HG02571 (cell line): ENCODE measurements around the gene HERPUD1.

ENCODE experiments used
- ATAC-seq: cut with Tn5 transposase; IDR thresholded peaks from one replicate; pipeline ENCODE4 v1.9.1; 2021; ENCODE audit warnings: mild to moderate bottlenecking, moderate library complexity; ENCODE audit not compliant: unreplicated experiment

HERPUD1 gene

DNA sequence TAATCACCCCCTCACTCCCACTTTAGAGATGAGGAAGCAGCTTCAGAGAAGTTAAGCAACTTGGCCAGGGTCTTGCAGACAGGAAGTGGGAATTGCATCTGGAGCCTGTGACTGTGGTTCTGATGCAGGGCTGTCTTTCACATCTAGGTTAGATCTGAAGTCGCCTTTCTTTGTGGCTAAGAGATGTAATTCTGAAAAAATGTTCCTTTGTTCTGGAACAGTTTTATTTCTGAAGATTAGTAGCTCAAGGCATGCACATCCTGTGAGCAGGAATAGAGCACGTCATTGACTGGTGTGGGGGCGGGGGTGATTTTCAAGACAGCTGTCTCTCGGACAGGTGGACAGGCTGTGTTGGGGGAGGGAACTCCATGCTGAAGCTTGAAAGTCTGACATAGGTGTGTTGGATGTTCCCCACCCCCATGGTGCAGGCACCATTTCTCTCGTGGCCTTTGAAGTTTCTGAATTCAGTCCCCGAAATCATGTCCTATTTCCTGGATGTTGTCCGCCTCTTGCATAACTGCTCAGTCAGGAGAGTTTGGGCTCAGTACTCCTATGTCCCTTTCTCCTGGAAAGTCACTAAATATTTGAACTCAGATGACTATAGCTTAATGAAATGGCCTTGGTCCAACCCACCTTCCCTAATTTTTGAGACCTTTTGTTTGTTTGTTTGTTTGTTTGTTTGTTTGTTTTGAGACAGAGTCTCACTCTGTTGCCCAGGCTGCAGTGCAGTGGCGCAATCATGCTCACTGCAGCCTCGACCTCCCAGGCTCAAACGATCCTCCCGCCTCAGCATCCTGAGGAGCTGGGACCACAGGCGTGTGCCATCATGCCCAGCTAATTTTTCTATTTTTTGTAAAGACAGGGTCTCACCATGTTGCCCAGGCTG lies 21.0 kb upstream of the HERPUD1 start:
- ATAC-seq = no peak

DNA sequence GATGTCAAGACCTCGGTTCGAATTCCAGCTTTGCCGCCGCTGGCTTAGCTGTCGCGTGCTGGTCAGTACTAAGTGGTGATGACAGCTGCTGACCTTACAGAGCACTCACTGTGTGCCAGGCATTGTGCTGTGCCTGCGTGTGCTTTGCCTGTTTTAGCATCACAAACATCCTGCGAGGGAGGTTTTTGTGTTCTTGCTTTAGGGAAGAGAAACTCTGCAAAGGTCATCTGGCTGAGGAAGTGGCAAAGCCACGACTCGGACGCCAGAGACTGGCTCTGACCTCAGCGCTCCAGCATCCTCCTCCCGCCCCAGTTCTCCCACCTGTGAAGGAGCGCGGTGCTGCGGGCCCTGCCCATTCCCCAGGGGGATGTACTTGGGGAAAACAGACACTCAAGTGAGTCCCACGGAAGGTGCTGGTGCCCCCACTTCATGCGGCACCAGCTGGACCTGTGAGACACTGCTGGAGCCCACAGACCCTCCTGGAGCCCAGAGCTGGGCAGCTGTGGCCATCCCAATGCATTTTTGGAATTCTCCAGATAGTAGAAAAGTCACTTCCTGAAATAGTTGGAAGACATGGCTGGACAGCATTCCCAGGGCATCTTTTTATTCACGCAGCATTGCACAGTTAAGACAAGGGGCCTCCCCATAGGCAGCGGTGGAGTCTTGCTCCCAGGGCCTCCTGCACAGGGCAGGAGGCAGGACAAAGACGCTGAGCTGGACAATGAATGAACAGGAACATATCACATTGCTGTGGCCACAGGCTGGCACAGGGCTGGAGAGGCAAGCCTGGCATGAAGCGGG lies 20.0 kb upstream of the HERPUD1 start:
- no peak for ATAC-seq

GRCh38 chr16:56912746-56913708 lies 18.9 kb upstream of the HERPUD1 start:
- no peak for ATAC-seq

DNA sequence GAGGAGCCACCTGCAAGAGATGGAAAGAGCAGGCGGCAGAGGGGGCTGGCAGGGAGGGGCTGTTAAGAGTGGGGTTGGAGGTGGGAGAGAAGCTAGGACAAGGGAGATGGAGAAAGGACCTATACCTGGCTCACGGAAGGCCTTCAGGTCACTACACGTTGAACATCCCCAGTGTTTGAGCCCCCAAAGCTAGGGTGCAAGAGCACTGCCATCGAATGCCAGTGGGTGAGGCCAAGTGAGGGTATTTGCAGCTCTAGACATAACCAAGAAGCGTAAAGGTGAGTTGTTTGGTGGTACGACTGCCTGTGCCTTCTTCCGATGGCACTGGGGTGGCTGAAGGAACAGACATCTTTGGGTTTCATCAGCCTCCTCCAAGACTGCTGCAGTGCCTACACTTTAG lies 17.0 kb upstream of the HERPUD1 start:
- ATAC-seq = no peak

- ATAC-seq = no peak
Observed at GRCh38 chr16:56915336-56916119, 16.4 kb upstream of the HERPUD1 start.

GRCh38 chr16:56916571-56917403 lies 15.2 kb upstream of the HERPUD1 start:
- ATAC-seq = peak; percentile 51

DNA sequence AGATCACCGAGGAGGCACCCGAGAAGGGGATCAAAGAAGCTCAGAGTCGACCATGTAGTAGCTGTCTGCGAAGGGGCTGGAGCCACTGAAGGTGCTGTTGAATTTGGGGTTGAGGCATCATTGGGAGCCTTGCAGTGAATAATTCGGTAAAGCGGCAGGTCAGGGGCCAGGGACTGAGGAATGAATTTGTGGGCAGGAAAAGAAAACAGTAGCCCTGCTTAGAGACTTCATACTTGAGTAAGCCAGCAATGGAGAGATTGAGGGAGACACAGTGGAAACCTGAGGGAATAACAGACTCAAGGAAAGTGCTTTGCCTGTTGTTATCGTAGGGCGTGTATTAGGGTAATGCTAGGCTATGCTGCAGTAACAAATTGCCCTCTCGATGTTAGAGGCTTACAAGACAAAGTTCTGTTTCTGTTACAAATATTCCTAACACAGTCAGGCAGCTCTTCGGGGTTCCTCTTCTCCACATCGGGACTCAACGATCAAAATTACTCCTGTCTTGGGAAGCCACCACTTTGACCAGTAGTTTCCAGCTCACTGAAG lies 13.4 kb upstream of the HERPUD1 start:
- no peak for ATAC-seq

- no peak for ATAC-seq
Observed at GRCh38 chr16:56919099-56919800, 12.7 kb upstream of the HERPUD1 start.

- no peak for ATAC-seq
Observed at GRCh38 chr16:56921571-56921970, 10.4 kb upstream of the HERPUD1 start.

DNA sequence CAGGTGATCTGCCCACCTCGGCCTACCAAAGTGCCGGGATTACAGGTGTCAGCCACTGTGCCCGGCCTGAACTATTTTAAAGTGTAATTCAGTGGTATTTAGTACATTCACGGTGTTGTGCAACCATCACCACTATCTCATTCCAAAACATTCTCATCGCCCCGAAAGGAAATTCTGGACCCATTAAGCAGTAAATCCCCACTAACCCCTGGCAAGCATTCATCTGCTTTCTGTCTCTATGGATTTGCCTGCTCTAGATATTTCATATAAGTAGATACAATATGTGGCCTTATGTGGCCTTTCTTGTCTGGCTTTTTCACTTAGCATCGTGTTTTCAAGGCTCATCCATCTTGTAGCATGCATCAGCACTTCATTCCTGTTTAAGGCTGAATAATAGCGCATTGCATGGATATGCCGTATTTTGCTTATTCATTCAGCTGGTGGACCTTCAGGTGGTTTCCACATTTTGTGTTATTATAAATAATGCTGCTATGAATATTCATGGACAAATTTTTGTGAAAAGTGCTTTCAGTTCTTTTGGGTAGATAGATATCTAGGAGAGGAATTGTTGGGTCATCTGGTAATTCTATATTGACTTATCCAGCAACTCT lies 8.4 kb upstream of the HERPUD1 start:
- ATAC-seq = no peak

- no peak for ATAC-seq
Observed at GRCh38 chr16:56927471-56927870, 4.5 kb upstream of the HERPUD1 start.

GRCh38 chr16:56929639-56930038 lies 2.3 kb upstream of the HERPUD1 start:
- no peak for ATAC-seq

GRCh38 chr16:56930486-56931270 lies 1.3 kb upstream of the HERPUD1 start:
- ATAC-seq = no peak

DNA sequence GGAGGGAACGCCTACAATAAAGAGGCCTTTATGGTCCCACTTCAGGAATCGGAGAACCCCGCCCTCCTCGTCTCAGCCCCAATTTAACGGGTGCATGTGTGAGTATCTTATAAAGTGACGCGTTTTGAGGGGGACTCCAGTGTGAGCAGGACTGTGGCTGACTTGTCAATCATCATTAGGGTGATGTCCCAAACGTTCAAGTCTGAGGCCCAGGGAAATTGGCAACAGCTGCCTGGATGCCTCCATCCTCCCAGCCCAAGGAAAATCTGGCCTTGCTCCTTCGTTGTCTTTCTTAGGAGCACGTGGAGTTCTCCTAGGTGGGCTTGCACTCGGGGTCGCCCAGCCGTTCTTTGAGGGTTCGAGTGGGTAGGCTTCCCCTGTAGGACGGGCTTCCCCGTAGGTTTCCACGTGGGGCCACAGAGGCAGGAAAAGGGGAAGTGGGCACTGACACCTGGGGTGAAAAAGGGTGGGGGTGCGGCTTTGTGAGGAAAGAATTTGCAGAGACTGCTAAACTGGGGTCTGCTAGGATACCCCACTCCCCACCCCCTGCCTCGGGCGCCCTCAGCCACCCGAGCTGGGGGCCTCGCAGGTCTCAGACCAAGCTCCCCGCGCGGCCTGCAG lies 561 bp upstream of the HERPUD1 start:
- peak; percentile 39 for ATAC-seq

GRCh38 chr16:56932721-56933619 lies 1.0 kb downstream of the HERPUD1 start:
- ATAC-seq = no peak
